Thoracic aorta (tissue), 2 donors: ENCODE measurements around the gene GTF3C4. TPM values are rescaled to one million over a fixed set of nuclear protein-coding genes. Genes with fewer than 3 reads are reported as not detected.

ENCODE experiments used
- ATAC-seq: fragments of 150-250 bp; one replicate; pipeline ENCODE4 v1.8.0; 2017; ENCODE audit warnings: low read depth; ENCODE audit not compliant: insufficient number of reproducible peaks, low FRiP score
- DNase-seq: peaks from one replicate; pipeline ENCODE4 v3.0.0-alpha.2; 2020; ENCODE audit warnings: low spot score
- H3K27ac ChIP-seq, 2 donors: fragments of 200-600 bp; sonication (generic); 1 replicate in 1 of 2; 2 replicates in 1 of 2; pipeline ENCODE4 v1.5.1; 2016; ENCODE audit warnings: mild to moderate bottlenecking in 2 of 2, moderate library complexity in 2 of 2
- H3K27me3 ChIP-seq: fragments of 200-600 bp; sonication (generic); replicated peaks from 2 replicates; pipeline ENCODE4 v1.6.0; 2016; ENCODE audit warnings: mild to moderate bottlenecking; ENCODE audit not compliant: insufficient read depth
- H3K36me3 ChIP-seq: fragments of 200-600 bp; sonication (generic); one replicate; pipeline ENCODE4 v1.5.1; 2016
- H3K4me1 ChIP-seq, 2 donors: fragments of 200-600 bp; sonication (generic); 1 replicate in 1 of 2; 2 replicates in 1 of 2; pipeline versions ENCODE4 v1.5.1 to v1.6.0; 2016; ENCODE audit warnings: low read depth in 2 of 2, mild to moderate bottlenecking in 1 of 2; ENCODE audit not compliant: control insufficient read depth in 1 of 2
- H3K4me3 ChIP-seq: fragments of 200-600 bp; sonication (generic); 2 replicates; pipeline ENCODE4 v1.5.1; 2016; ENCODE audit warnings: mild to moderate bottlenecking
- H3K9me3 ChIP-seq: fragments of 200-600 bp; sonication (generic); 2 replicates; pipeline ENCODE4 v1.5.1; 2016
- CTCF ChIP-seq: fragments of 200-600 bp; sonication (generic); IDR thresholded peaks from one replicate; pipeline ENCODE4 v1.5.1; 2019; ENCODE audit warnings: antibody characterized with exemption
- total RNA-seq, 2 donors: library from RNA; depleted of rRNA; stranded (reverse); fragments of >200 nt; gene quantifications; one replicate each; pipeline versions ENCODE4 v1.1.0 to v1.2.3, GENCODE V29; 2016

GTF3C4 gene
- total RNA-seq, 2 donors from 2014 or later = 7.2 to 16.4 TPM

- DNase-seq = no peak
- no peak overlapping the region for H3K4me3 ChIP-seq
- no peaks in the 10 kb centered on the region for H3K36me3 ChIP-seq
- no peak for ATAC-seq
- no peak overlapping the region for H3K27ac ChIP-seq
- no peak for TF ChIP-seq CTCF
- peaks cover 15% of the 10 kb centered on the region for H3K27me3 ChIP-seq
- no peaks in the 10 kb centered on the region for H3K9me3 ChIP-seq
- H3K4me1 ChIP-seq = no peaks in the 10 kb centered on the region
Measured at GRCh38 chr9:132742821-132743311, 72.6 kb downstream of the GTF3C4 start.

GRCh38 chr9:132743931-132744479 lies 73.7 kb downstream of the GTF3C4 start:
- TF ChIP-seq CTCF = no peak
- H3K4me3 ChIP-seq = no peak overlapping the region
- no peak overlapping the region for H3K27ac ChIP-seq
- peaks cover 15% of the 10 kb centered on the region for H3K27me3 ChIP-seq
- ATAC-seq = no peak
- H3K36me3 ChIP-seq = no peaks in the 10 kb centered on the region
- DNase-seq = no peak
- no peaks in the 10 kb centered on the region for H3K4me1 ChIP-seq
- H3K9me3 ChIP-seq = no peaks in the 10 kb centered on the region

Other genes starting within 250 kb of the GTF3C4 start
- not detected for gene BARHL1, start 87.9 kb upstream of the GTF3C4 start, total RNA-seq
- 10 to 100 TPM in 1 of 2 donors, 1 to 10 TPM in 1; 7.6 to 19.7 TPM for gene DDX31, start 481 bp upstream of the GTF3C4 start, total RNA-seq
- gene AK8, start 207.8 kb downstream of the GTF3C4 start, total RNA-seq = under 1 TPM; 0.42 to 0.54 TPM
- 1 to 10 TPM; 2.2 to 8.1 TPM for gene SPACA9, start 208.4 kb downstream of the GTF3C4 start, total RNA-seq